DMS114 treated with DMSO at 0.1 percent for 48 hours (cell line): ENCODE results near the gene EXOC4.
"Not testable (repeated sequence)": the region's sequence is repeated elsewhere in the genome, so short reads cannot be mapped to it uniquely, and the experiment has no call there.

ENCODE experiments used
- DNase-seq: peaks from one replicate; lab custom pipeline; 2025; ENCODE audit not compliant: unreplicated experiment; lab: John Stamatoyannopoulos, UW

The EXOC4 gene

DNA sequence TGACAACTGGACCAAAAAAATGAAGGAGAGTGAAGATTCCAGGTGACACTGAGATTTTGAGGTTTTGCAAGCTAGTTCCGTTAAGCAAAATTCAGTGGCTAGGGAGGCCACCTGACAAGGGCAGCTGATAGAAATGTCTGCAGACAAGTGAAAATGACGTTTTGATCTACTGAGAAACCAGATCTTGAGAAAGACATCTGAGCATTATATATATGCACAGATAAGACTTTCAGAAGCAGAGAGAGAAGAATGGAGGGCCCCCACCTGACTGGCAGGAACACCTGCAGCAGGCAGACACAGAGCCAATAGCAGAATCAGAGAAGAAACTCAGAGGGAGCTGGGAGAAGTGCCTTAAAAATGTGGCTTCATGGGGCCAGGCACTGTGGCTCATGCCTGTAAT is 798.1 kb downstream of the EXOC4 start:
- no peak for DNase-seq

DNA sequence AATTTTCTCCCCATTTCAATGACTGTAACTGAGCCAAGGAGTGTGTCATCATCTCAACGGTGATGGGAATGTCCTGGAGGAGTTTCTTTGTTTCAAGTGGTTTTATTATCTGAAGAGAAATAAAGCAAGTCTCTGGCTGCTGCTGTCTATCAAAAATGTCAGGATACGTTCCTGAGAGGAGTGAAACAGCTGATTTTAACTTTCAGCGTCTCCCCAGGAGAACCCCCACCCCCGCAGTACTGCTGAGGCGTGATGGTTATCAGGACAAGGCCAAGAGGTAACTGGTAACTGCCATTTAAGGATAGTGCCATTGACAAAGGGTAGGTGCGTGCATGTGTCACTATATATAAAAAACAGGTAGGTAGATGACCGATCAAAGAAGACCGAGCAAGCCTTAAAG is 803.9 kb downstream of the EXOC4 start:
- no peak for DNase-seq

DNA sequence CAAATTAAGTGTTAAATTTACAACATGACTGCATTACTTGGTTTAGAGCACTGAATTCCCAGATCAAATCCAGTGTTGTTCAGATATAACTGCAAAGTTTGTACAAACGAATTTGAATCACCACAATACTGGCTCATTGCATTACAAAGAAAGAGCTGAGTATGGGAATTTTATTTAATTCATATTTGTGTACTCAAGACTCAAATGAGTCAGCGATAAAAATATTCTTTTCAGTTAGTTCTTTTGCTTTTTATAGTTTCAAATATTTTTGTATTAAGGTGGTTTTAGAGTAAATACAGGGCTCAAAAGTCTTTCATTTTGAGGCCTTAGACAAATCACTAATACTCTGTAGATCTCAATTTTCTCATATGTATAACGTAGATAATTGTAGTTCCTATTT is 805.6 kb downstream of the EXOC4 start:
- DNase-seq: no peak

DNA sequence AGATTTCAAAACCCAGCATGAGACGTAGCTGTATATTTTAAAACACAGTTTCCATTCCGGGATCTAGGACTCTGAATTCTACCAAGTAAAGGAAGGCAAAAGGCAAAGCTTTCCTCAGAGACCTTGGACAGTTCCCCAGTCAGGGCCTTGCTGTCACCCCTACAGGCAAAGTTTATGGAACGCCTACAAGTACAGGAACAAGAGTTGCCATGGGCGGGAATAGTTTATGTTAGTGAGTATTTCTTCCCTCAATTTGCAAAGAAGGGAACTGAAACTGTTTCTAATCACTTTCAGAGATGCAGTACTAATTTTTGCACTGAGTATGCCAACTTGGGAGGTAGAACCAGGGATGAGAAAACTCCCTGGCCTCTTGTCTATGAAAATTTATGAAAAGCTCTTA is 806.1 kb downstream of the EXOC4 start:
- DNase-seq: no peak

DNA sequence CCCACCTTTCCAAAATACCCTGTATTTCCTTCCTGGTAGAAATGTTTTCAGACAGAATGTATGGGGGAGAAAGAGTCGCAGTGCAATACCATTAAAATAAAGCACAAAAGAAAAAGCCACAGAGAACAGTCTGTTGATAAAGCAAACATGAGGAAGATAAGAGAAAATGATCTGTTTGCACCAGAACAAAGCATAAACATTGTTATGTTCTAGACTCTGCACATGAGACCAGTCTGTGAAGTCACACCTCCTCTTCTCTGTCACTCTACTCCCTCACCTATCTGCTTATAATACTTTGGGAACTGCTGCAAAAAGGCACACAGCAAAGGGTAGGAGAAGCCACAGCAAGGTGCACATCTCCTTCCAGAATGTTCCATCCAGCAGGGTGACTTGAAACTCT is 807.0 kb downstream of the EXOC4 start:
- no peak for DNase-seq

DNA sequence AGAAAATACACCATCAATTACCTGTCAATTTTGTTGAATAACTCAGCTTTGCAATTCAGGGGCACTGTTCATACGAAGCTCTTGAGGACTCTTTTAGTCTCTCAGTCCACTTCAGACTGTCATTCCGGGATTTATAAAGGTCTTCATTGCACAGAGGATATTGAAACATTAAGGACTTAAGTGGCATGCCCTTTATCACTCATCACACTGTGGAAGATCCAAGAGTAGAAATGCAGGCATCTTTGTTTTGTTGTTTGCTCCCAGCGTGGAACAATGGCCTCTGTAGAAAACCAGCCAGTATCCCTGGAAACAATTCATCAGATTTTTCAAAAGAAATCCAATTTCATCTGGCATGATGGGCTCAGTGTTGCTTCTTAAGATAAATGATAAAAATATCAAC is 808.0 kb downstream of the EXOC4 start:
- DNase-seq: no peak

DNA sequence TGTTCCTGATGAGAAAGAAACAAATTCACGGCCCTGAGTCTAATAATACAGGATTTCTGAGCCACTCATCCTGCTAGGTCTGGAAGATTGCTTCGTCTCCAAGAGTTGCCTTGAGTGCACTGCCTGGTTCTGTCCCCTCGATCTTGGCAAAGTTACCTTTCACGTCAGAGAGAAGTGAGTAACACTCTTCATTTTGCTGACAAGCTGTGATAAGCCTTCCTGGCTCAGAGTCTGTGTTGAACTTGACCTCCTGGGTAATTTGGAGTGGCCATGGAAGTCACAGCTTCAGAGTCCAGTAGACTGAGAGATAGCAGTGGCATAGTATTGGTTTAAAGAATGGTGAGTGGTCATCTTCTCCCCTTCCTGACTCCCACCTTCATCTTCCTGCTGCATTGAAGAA is 809.6 kb downstream of the EXOC4 start:
- DNase-seq: no peak

DNA sequence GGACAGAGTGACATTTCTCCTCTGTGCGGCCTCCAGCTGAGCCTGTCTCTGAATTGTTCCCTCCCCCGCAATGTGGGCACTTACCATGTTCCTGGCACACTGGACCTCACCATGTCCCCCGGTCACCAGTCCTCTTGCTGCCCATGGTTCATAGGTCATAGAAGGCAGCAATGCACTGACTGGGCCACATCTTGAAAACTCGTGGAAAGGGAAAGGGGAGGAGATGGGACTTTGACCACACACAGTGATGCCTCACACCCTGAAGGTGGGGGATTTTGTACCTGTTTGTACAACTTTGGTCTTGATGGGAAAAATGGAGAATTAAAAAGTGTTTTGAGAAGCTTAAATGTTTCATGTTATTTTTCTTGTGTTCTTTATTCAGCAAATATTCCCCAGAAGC is 812.5 kb downstream of the EXOC4 start:
- DNase-seq: no peak

DNA sequence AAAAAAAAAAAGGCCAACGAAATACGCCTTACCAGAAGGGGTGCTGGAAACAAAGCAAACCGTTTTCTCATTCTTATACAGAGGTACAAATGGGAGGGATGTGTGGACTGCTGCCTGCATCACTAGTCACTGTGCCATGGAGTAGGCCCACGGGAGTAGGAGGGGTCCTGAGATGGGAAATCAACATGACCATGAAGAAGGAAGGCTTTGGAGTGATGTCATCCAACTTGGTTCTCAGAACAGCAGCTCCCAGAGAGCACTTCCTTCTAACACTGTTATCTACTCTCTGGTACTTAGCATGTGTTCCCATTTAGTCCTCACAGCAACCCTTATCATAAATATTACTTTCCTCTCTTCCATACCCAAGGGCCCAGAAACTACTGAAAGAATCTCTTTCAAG is 814.3 kb downstream of the EXOC4 start:
- no peak for DNase-seq

DNA sequence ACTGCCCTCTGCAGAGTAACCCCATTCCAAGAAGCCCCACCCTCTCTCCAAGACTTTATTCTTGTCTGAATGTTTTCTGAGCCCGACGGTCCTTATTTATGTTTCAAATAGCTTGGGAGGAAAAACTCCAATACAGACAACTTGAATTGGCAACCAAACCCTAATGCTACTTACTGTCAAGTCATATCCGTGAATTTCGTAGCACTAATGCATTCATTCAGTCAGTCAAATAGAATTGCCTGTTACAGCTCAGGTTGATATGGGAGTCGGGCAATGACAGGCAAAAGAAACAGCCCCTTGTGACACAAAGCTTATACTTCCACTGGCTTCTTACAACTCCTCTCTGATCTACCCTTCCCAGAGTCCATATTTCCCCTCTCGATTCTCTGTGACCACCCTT is 815.8 kb downstream of the EXOC4 start:
- no peak for DNase-seq

DNA sequence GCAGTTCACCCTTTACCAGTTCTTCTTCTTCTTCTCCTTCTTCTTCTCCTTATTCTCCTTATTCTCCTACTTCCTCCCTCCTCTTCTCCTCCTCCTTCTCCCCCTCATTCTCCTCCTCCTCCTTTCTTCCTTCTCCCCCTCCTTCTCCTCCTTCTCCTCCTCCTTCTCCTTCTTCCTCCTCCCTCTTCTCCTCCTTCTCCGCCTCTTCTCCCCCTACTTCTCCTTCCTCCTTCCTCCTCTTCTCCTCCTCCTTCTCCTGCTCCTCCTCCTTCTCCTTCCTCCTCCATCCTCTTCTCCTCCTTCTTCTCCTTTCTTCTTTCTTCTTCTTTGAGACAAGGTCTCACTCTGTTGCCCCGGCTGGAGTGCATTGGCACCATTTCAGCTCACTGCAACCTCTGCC is 816.3 kb downstream of the EXOC4 start:
- no peak for DNase-seq

DNA sequence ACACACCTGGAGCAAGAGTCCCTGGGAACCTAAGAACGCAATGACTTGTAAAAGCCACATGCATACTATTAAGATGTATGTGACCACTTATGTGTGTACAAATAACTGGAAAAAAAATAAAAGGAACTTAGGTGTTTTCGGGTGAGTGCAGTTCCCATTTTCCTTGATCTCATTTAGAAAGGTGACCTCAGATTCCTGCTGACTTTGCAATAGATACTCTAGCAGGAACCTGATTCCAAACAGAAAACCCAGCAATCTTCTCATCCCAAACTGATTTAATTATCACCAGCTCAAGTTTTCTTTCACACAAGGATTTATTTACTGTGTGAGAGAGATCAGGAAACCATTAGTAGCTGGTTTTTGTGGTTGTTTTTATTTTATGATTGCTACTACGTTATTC is 817.8 kb downstream of the EXOC4 start:
- DNase-seq: no peak

DNA sequence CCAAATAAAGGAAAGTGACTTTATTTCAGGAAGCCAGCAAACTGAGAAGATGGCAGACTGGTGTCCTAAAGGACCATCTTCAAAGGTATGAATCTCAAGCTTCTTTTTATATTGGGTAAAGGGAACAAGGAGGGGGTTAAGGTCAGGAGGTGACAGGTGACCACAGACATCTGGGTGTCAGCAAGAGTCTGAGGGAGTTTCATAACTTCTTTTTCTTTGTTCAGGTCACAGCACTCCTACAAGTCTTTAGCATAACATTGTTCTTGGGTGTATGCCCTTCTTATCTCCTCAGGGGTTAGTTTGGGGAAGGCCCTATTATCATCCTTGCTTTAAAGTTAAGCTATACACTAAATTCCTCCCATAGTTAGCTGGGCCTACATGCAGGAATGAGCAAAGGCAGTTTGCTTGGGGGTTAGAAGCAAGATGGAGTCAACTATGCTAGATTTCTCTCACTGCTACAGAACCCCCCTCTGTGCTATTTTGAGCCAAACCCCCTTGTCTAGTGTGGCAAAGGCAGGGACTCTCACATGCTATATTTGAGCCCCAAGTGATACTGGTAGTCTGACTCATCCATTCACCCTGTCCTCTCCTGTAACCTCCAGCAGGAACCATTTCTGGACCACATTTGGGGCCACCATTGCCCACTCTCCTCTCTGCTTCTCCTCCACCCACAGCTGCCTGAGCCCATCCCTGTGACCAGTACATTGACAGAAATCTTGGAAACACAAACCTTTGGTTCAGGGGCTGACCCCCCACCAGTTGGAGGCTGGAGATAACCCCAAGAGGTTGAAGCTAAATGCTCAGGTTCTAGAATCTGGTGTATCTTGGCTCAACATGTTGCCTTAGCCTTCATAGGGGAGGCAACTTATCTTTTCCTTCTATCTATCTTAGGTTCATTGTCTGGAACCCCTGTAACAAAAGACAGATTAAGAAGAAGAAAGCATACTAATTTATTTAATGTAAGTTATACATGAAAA is 818.8 kb downstream of the EXOC4 start:
- DNase-seq: no peak

DNA sequence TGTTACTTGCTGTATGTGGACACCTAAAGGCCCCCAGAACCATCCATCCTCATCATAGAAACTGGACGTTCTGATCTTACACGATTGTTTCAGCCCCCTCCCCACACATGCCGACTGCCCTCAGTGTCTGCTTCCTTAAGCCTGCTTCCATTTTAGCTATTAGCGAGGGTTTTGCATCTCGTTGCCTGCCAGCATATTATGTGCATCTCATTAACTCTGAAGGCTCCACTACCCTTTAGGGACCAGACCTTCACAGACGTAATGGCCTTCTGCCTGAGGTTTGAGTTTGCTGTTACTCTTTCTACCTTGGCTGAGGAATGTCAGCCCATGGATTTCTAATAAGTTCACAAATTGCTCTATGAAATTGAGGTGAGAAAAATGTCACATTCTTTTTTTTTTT is 820.4 kb downstream of the EXOC4 start:
- DNase-seq: no peak

DNA sequence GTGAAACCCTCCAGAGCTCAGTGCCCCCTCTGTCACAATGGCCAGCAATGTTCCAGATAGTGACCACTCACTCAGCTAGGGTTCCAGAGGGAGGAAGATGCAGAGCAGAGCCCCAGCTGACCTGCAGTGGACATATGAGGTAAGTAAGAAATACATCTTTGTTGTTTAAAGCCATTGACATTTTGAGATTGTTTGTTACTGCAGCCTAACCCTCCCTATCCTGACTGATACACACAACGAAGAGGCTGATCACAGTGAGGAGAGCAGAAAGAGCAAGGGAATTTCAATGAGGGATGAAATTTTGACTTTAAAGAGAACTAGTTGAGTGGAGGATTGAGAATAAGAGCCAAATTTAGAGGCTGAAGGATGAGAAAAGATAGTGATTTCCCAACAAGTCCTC is 822.9 kb downstream of the EXOC4 start:
- no peak for DNase-seq

DNA sequence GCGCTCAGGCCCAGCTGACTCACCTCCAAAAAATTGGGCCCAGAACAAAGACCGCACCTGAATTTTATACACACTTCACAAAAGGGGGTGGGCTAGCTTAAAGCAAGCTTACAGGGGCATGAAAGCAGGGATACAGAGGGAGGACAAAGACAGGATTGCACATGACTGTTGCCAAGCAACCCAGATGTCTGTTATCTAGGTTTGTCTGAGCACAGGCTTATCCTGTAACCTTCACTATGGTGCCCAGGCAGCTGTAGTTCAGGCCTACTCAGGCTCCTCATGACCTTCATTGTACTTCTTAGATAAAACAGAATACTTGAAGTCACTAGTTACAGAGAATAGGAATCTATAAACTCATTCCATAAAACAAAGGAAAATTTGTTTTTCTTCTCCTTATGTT is 824.7 kb downstream of the EXOC4 start:
- DNase-seq: not testable (repeated sequence)

DNA sequence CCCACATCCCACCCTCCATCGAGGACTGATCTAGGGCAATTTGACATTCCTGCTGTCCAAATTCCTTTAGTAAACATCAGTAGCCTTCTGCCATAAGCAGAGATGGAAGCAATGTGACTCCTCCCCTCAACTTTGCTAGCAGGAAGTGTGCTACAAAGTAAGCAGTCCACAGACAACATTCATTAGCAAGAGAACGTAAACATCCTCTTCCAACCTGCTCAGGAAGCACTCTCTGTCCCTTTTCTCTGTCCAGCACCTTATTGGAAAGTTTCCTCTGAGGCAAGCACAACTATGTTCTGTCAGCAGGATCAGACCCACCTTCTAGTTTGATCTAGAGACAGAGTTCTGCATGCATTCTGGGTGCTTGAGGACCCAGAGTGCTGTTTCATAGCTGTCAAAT is 826.1 kb downstream of the EXOC4 start:
- DNase-seq: no peak

DNA sequence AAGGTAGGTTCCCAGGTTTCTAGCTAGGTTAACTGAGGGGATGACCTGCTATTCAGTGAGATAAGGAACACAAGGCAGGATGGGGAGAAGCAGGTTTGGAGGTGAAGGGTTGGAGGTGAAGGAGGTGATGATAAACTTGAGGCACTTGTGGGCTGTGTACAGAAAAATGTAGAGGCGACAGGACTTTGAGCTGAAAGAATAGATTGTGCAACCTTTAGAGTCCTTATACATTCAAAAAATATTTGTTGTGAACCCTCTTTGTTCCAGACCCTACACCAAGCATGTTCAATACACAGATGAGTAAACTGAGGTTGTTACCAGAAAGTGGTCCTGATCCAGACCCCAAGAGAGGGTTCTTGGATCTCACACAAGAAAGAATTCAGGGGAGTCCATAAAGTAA is 828.8 kb downstream of the EXOC4 start:
- no peak for DNase-seq

DNA sequence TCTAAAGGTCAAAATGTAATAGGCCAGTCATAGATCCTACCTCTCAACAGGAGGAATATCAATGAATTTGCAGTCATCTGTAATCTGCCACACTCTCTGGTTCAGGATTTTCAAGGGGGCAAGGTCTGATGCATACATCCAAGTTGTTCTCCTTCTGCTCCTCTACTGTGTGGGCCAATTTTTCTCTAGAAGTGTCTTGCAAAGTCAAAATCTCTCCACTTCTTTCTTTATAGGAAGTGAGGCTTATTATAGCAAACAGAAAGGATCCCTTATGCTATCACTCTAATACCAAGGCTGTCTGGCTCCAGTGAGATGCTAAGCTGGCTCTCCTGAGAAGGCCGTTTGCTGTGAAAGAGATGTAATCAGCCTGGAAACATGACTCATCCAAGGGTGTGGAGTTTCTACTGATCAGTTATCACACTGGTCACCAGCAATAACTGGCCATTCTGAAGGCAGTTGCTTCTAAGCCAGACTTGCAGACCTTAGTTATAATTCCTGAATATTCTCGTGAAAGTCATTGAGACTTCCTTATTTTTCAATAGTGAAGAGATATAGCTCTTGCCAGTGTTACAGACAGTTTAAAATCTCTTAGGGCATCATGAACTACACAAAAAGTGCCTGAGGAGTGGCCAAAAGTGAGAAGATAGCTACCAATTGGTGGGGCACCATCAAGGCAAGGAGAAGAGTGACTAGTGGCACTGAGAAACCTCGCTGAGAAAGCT is 831.0 kb downstream of the EXOC4 start:
- DNase-seq: no peak

DNA sequence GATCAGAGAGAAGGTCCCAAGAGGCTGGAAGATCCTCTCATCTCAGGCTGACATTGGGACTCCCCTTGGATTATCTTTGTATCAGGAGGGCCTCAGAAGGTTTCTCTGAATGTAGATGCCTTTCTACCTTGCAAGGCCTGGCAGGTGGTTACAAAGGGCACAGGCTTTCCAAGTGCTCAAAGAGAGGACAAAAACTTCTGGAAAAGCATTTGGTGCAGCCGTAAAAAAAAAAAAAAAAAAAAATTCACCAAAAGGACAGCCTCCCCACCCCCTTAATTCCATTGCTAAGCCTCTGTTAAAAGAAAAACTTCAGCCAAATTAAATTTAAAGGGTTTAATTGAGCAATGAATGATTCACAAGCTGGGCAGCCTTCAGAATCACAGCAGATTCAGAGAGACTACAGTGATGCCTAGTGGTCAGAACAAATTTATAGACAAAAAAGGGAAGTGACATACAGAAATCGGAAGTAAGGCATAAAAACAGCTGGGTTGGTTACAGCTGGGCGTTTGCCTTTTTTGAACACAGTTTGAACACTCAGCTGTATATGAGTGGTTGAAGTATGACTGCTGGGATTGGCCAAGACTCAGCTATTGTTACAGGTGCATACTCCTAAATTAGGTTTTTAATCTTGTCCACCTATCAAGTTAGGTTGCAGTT is 831.7 kb downstream of the EXOC4 start:
- DNase-seq: no peak

DNA sequence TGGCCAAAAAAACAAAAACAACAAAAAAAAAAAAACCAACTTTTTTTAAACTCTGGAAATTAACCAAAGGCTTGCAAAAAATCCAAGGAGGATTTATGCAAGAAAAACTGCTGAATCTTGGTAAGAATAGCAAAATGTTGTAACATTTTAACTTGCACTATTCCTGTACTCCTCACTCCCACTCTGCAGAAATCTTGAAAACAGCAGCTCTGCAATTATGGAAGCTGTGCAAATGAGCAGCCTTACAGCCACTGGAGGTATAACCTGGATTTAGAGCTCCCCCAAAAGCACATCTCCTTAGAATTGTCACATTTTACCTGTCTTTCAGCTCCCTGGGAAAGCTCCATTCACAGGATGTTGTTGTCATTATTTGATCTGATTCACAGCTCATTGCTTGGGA is 832.4 kb downstream of the EXOC4 start:
- no peak for DNase-seq
